ENCODE results near the gene TM7SF2. TPM values are rescaled to one million over a fixed set of nuclear protein-coding genes. Genes with fewer than 3 reads are reported as not detected.
A peak's percentile ranks its signal among the peaks of the same experiment; 100 is the strongest.

TM7SF2 gene
- total RNA-seq, 1 experiment from 2014 or later, result 44.2 TPM

GRCh38 chr11:65134240-65134951 lies 22.7 kb downstream of the TM7SF2 start, which contains the start of gene SYVN1:
Gene SYVN1 (minus strand): TSS chr11:65134519. CDS start chr11:65133601, 918 bp downstream.
- ChIA-PET CTCF (interaction anchor here (0.6 to 1.1 kb wide), 2 partner anchors 47 to 120 kb away, joined by 3 to 4 read pairs; partner anchors contain the start of gene CAPN1), POLR2A (ENCODE audit: unreplicated experiment) (interaction anchor here (0.6 to 1.8 kb wide), 4 partner anchors 9 to 48 kb away, joined by 3 to 24 read pairs (median 10); partner anchors contain the start of genes CAPN1, FAU and MRPL49)
- no TSS peak for BruUV-seq (replicated peaks)
- no peaks in the 10 kb centered on the region for H3K9me3 ChIP-seq (ENCODE audit: low read length)
- ATAC-seq (peak; percentile 70), DNase-seq (peak; percentile 89)
- TF ChIP-seq CTCF (conservative IDR thresholded peaks at IDR 0.05; ENCODE audit: low read depth, low read length) (no peak), EZH2 (IDR thresholded peaks at IDR 0.05; ENCODE audit: low read length, unreplicated experiment) (no peak), EZH2phosphoT487 (IDR thresholded peaks at IDR 0.05; ENCODE audit: borderline replicate concordance, low read length) (no peak)
- peak within 1 kb of the TSS; percentile 96 for H3K4me2 ChIP-seq (ENCODE audit: low read length)
- H2AFZ ChIP-seq (ENCODE audit: low read length), result peak within 1 kb of the TSS; percentile 87
- peaks cover 35% of the 10 kb centered on the region for H3K79me2 ChIP-seq (ENCODE audit: low read length)
- peak within 1 kb of the TSS; percentile 95 for H3K27ac ChIP-seq (ENCODE audit: low read length)
- H3F3A ChIP-seq (ENCODE audit: low read length, unreplicated experiment), result no peaks in the 10 kb centered on the region
- no peaks in the 10 kb centered on the region; the same call in 1 of the 2 replicates for H4K20me1 ChIP-seq (ENCODE audit: low read length)
- H3K4me3 ChIP-seq (ENCODE audit: low read length), result peak within 1 kb of the TSS; percentile 90
- intact Hi-C loops (cut with micrococcal nuclease), result no loop called here
- H3K9ac ChIP-seq (ENCODE audit: low read length), result peak within 1 kb of the TSS; percentile 98
- H3K27me3 ChIP-seq (ENCODE audit: low read length), result no peaks in the 10 kb centered on the region
- peaks cover 16% of the 10 kb centered on the region for H3K4me1 ChIP-seq (ENCODE audit: insufficient read depth, low read length)
- peaks cover 26% of the 10 kb centered on the region; the same call in 1 of the 2 replicates for H3K36me3 ChIP-seq (ENCODE audit: low read depth, low read length)
- no peaks in the 10 kb centered on the region for H3K9me2 ChIP-seq (replicated peaks; ENCODE audit: low read length)

- no peak for TF ChIP-seq EZH2phosphoT487 (IDR thresholded peaks at IDR 0.05; ENCODE audit: borderline replicate concordance, low read length)
- TF ChIP-seq EZH2 (IDR thresholded peaks at IDR 0.05; ENCODE audit: low read length, unreplicated experiment), result no peak
- TF ChIP-seq CTCF (conservative IDR thresholded peaks at IDR 0.05; ENCODE audit: low read depth, low read length), result no peak
- ATAC-seq (peak; percentile 91), DNase-seq (peak; percentile 99)
- Histone ChIP-seq H3K36me3 (ENCODE audit: low read depth, low read length) (peaks cover 22% of the 10 kb centered on the region; the same call in 1 of the 2 replicates), H3K4me3 (ENCODE audit: low read length) (peak overlapping the region; percentile 90), H4K20me1 (ENCODE audit: low read length) (no peaks in the 10 kb centered on the region; the same call in 1 of the 2 replicates), H3K9me2 (replicated peaks; ENCODE audit: low read length) (no peaks in the 10 kb centered on the region), H3K79me2 (ENCODE audit: low read length) (peaks cover 35% of the 10 kb centered on the region), H3F3A (ENCODE audit: low read length, unreplicated experiment) (no peaks in the 10 kb centered on the region), H3K9me3 (ENCODE audit: low read length) (no peaks in the 10 kb centered on the region), H3K27ac (ENCODE audit: low read length) (peak overlapping the region; percentile 95), H2AFZ (ENCODE audit: low read length) (peak overlapping the region; percentile 87), H3K27me3 (ENCODE audit: low read length) (0 out of 2 replicates have a peak, but pooled peaks cover 2% of the 10 kb centered on the region), H3K4me2 (ENCODE audit: low read length) (peak overlapping the region; percentile 96), H3K9ac (ENCODE audit: low read length) (peak overlapping the region; percentile 98), H3K4me1 (ENCODE audit: insufficient read depth, low read length) (peaks cover 16% of the 10 kb centered on the region)
- BruUV-seq (replicated peaks), result TSS peak; percentile 84
- ChIA-PET POLR2A (ENCODE audit: unreplicated experiment) (interaction anchor here (0.6 to 1.8 kb wide), 8 partner anchors 9 to 64 kb away, joined by 3 to 24 read pairs (median 4); partner anchors contain the start of genes CAPN1, FAU and MRPL49), CTCF (interaction anchor here (0.6 to 1.1 kb wide), 3 partner anchors 46 to 793 kb away, joined by 3 to 4 read pairs (median 4); partner anchors contain the start of gene CAPN1)
- intact Hi-C loops (cut with micrococcal nuclease), result loop anchor here (1.0 kb wide), 2 partner anchors 13 to 47 kb away; partner anchors contain the start of genes FAU and MRPL49
Observed at GRCh38 chr11:65134952-65135632, 23.4 kb downstream of the TM7SF2 start.
